GM03348 (cell line): ENCODE results near the gene FOXD3.
"Not testable (repeated sequence)": the region's sequence is repeated elsewhere in the genome, so short reads cannot be mapped to it uniquely, and the experiment has no call there.

Source experiments
- DNase-seq: peaks from one replicate; pipeline ENCODE4 v3.0.0; 2012; ENCODE audit warnings: low spot score

FOXD3 gene

DNA sequence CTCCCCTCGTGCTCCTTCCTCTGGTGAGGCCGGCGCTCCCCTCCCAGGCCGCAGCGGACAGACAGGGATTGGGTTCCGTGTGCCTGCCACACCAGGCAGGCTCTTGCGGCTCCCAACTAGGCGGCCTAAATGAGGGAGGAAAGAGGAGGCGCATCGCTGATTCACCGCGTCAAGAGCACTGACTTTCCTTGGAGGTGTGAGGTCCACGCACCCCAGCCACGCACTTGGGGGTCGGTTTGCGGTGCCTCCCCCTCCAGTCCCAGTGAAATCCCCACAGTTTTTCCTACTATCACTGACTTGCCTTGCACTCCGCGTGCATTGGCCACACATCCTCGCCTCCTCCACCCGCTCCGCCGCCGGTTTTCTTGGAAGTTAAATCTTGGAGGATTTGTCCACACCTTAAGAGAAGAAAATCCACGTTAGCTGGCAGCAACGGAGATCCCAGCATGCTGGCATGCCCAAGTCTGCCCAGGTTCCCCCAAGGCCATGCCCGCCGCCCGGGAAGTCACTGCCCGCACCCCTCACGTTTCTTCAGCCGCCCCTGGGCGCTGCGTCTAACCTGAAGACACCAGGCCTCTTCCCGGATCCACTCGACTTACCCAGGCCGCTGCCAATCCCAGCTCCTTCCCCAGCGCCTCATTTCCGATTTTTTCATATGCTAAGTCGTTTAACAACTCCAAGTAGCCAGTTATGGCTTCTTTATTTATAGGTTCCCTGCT is 1.1 kb upstream of the FOXD3 start:
- DNase-seq = no peak

GRCh38 chr1:63321785-63322113 is 618 bp upstream of the FOXD3 start:
- DNase-seq = no peak

GRCh38 chr1:63322944-63323864 is 837 bp downstream of the FOXD3 start:
- DNase-seq = no peak

DNA sequence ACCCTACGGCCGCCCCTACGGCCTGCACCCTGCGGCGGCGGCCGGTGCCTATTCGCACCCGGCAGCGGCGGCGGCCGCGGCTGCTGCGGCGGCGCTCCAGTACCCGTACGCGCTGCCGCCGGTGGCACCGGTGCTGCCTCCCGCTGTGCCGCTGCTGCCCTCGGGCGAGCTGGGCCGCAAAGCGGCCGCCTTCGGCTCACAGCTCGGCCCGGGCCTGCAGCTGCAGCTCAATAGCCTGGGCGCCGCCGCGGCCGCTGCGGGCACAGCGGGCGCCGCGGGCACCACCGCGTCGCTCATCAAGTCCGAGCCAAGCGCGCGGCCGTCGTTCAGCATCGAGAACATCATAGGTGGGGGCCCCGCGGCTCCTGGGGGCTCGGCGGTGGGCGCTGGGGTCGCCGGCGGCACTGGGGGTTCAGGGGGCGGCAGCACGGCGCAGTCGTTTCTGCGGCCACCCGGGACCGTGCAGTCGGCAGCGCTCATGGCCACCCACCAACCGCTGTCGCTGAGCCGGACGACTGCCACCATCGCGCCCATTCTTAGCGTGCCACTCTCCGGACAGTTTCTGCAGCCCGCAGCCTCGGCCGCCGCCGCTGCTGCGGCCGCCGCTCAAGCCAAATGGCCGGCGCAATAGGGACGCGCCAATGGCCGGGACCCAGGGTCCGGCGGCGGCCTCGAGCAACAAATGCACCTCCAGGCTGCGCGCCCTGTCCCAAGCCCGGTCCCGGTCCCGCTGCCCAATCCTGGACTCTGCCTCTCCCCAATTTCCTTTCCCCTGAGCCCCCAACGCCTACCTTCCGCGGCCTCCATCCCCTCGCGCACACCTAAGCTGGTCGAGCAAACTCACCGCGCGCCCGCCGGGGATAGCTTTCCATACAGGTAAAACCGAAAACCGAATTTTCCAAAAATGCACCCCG is 1.8 kb downstream of the FOXD3 start:
- DNase-seq = no peak

DNA sequence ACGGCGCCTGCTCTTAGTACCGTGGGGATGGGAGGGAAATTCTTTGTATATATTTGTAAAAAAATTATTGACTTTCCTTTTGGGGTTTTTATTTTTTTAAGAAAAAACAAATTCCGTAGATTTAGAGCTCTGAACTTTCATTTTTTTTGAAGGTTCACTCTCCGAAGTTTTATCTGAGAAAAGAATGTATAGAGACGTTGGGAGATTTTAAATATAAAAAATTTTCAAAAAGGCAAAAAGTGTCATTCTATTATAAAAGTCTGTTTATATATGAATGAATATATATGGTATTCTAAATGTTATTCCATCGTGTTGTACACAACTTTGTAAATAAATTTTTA is 2.4 kb downstream of the FOXD3 start:
- DNase-seq = no peak

DNA sequence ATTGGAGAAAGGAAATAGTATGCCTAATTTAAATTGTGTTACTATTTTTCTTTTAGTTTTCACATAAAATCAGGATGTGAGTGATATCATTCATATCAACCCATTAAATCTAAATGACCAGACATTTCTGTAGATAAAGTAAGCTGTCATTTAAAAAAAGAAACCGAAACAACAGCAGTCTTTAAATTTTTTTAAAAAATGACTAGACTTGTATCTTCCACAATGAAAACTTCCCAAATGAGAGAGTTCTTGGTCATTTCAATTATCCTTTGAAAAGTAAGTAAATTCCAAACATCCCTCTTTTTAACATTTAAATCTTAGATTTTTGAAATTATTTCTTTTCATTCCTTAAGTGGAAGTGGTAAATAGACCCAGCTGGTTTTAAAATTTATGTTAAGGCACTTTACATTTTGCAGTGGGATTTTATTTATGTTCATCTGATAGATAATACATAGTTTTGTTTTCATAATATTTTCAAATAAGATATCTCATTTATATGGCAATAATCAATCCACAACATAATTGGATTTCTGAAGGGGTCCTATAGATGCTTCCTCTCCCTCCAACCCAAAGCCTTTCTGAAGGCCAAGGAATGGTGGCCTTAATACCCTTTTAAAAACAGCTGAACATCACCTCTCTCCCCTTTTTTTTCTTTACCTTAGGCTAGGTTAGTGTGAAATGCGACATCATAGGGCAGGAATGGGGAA is 3.1 kb downstream of the FOXD3 start:
- DNase-seq = no peak

GRCh38 chr1:63326106-63326472 is 3.7 kb downstream of the FOXD3 start:
- no peak for DNase-seq

GRCh38 chr1:63326473-63327380 is 4.4 kb downstream of the FOXD3 start:
- DNase-seq = no peak

DNA sequence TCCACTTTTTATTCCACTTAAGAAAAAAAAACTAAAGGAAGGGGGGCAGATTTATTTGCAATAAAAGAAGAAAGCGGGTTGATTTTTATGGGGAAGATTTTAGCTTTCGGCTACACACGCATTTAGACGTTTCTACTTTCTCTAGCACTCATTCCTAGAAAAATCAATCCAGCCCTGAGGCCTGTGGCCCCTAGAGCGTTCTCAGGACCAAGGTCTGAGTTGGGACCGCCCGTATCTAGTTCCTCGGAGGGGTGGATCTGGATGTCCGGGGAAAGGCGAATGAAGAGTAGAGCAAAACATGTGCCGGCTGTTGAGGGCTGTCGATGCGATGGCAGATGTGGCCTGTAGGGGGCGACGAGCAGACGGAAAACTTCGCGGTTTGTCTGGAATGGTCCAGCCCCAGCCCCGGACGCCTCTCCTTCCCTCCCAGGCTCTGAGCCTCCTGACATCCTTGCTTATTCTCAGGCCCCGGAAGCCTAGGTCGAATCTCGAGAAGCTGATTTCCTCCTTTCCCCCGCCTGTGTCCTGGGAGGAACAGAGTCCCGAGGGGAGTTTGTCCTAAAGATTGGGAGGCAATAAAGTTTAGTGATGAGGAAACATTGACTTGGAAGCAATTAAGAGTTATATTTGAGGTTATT is 5.2 kb downstream of the FOXD3 start:
- DNase-seq = peak; percentile 84

DNA sequence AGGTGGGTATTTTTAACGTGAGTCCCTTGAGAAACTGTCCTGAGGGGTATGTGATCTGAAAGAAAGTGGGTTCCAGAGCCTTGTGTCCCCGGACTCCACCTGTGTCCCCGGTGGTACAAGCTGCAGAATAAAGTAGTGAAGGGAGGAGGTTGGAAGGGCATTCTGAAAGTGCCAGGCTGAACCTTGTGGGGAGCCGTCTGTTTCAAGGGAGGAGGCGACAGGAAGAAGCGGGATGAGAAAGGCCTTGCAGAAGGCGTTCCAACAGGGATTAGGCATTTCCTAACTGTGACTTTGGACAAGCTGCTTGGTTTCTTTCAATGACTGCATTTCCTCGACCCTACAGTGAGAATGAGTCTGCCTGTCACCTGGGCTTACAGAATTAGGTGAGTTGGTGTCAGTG is 5.8 kb downstream of the FOXD3 start:
- DNase-seq = no peak

- no peak for DNase-seq
Measured at GRCh38 chr1:63328781-63329180, 6.4 kb downstream of the FOXD3 start.

DNA sequence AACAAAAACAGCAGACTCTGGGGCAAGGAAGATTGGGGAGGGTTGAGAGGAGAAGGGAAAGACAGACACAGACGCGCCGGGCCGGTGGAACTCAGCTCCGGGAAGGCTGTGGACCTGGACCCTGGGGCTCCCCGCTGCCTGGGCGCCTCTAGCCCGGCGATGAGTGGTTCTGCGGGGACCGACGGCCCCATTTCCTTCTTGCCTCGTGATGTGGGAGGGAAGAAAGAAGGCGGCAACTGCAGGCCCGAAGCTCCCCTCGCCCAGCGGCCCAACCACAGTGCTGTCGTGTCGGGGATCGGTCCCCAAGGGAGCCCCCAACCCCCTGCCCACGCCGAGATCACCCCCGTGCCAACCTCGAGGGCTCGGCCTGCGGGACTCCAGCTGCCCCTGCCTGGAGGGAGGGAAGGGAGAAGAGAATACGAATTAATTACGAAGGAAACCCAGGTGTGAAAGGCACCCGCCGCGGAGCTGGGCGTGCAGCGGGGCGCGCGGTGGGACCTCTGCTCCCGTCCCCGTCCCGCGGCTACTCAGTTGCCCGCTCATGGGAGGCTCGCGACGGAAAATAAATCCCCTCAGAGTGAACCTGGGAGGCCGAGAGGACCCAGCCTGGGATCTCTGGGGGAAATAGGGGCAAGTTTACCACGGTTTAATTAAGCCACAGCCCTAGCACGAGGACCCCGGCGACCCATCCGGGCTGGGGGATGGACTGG is 7.4 kb downstream of the FOXD3 start:
- no peak for DNase-seq

- no peak for DNase-seq
Measured at GRCh38 chr1:63330331-63330916, 8.1 kb downstream of the FOXD3 start.

DNA sequence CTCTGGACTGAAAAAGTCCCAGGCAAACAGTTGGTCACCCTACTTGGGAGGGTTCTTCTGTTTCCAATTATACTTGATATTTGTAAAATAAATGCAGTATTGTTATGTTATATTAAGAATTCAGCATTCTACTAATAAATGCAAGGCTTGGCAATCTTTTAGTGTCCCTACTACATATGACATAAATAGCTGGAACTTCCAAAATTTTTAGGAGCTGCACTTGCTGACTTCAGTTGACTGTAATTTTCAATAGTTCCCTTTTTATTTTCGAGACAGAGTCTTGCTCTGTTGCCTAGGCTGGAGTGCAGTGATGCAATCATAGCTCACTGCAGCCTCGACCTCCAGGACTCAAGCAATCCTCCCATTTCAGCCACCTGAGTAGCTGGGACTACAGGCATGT is 20.0 kb downstream of the FOXD3 start:
- no peak for DNase-seq

GRCh38 chr1:63343922-63344321 is 21.6 kb downstream of the FOXD3 start:
- no peak for DNase-seq

DNA sequence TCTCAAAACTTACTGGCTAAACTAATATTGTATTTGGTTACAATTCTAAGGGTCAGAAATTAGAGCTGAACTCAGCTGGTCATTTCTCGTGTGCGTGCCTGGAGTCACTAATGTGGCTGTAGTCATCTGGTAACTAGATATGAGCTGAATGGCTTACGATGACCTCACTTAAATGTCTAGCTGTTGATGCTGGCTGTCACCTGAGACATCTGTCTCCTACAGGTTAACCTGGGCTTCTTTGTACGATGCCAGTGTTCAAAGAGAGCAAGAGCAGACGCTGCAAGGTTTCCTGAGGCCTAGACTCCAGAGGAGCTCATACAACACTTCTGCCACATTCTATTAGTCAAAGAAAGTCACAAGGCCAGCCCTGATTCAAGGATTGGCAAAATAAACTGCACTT is 28.0 kb downstream of the FOXD3 start:
- no peak for DNase-seq

DNA sequence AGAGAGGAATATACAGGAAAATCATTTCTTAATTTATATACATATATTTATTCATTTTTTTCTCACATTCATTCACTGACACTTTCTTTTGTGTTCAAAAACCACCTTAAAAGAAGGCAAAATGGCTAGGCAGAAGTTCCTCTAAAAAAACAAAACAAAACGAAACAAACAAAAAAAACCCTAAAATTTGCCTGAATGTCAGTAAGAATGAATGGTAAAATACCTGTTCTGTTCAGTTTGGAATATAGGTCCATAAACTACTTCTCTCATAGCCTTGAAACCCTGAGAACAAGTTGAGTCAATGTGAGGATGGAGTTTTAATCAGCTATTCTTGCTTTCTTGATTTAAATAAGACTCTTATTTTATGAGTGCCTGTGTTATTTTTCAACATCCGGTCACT is 30.4 kb downstream of the FOXD3 start:
- DNase-seq = no peak

DNA sequence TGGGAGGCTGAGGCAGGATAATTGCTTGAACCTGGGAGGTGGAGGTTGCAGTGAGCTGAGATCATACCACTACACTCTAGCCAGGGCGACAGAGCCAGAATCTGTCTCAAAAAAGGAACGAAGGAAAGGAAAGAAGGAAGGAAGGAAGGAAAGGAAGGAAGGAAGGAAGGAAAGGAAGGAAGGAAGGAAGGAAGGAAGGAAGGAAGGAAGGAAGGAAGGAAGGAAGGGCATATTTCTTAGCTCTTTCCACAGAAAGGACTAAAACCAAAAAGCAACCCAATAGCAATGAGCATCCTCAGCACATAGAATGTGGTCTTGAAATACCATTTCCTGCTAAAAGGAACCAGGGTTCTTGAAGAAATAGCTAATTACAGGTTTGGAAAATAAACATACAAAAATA is 33.9 kb downstream of the FOXD3 start:
- not testable (repeated sequence) for DNase-seq

- no peak for DNase-seq
Measured at GRCh38 chr1:63359561-63359960, 37.2 kb downstream of the FOXD3 start.
